ENCODE results near the gene FIBCD1.

FIBCD1 gene

DNA sequence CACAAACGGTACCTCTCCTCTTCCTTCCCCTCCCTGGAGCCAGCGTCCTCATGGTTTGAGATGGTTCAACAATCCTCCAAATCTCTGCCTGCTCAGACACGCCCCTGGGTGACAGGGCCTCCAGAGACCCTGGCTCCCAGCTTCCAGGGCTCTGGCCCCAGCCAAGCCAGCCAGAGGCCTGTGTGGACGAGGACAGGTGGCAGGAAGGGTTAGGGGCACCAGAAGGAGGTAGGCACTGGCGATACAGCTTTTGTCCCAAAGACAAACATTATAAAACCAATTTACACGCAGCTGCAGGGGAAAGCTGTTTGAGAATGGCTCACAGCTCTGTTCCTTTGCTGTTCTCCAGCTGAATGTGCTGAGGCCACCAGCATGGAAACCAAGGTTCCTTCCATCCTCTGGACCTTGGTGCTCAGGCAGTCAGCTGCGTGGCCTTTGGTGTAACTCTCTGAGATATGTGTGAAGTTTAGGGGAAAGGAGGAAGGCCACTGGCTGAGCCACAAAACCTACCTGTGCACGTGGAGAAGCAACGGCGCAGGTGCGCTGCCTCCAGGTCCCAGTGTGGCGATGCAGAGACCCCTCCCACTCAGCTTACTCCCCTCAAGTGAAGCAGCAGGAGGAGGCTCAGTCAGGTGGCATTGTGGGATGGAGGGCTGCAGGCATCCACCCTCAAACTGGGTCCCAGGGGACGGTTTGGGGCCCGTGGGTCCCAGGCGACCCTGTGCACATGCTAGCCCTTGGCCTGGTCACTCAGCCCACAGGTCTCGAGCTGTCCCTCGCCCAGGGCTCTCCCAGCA, 38.1 kb downstream of the FIBCD1 start:
- Histone ChIP-seq H3K36me3 (ENCODE audit: control insufficient read depth, insufficient read depth, low read length) (no peaks in the 10 kb centered on the region), H3K27me3 (replicated peaks; ENCODE audit: control insufficient read depth, insufficient read depth, low read length) (no peaks in the 10 kb centered on the region; the same call in 1 of the 2 replicates), H3K4me3 (replicated peaks; ENCODE audit: low read depth, low read length) (no peak overlapping the region)
- DNase-seq (ENCODE audit: extremely low read depth, insufficient read length): no peak
- TF ChIP-seq, protein P1, sequence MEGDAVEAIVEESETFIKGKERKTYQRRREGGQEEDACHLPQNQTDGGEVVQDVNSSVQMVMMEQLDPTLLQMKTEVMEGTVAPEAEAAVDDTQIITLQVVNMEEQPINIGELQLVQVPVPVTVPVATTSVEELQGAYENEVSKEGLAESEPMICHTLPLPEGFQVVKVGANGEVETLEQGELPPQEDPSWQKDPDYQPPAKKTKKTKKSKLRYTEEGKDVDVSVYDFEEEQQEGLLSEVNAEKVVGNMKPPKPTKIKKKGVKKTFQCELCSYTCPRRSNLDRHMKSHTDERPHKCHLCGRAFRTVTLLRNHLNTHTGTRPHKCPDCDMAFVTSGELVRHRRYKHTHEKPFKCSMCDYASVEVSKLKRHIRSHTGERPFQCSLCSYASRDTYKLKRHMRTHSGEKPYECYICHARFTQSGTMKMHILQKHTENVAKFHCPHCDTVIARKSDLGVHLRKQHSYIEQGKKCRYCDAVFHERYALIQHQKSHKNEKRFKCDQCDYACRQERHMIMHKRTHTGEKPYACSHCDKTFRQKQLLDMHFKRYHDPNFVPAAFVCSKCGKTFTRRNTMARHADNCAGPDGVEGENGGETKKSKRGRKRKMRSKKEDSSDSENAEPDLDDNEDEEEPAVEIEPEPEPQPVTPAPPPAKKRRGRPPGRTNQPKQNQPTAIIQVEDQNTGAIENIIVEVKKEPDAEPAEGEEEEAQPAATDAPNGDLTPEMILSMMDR (IDR thresholded peaks at IDR 0.05; ENCODE audit: insufficient read depth, low read length, poor library complexity, severe bottlenecking): no peak

DNA sequence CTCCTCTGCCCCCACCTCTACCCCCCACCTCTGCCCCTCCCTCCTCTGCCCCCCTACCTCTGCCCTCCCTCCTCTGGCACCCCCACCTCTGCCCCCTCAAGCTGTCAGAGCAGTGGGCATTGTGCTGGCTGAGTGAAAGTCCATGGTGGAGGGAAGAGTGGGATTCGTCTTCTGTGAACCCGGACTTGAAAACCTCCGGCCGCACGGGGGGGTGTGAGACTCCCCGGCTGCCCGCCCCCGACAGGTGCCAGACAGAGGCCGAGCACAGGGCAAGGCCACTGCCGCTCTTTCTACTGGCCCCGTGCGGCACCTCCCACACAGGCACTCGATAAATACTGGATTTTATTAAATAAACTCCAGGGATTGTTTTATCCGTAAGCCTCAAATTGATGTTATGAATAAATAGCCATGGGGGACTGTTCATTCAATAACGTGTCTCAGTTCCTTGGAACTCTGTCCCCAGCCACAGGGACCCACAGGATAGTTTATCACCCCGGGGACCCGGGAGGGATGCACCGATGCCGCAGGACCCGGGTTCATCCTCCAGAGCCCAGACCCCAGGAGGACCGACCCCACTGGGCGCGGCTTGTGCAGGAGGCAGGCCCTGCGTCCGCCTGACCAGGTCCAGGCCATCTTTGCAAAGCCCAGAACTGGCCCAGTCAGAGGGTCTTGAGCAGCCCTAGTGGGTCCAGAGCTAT, 39.8 kb downstream of the FIBCD1 start:
- TF ChIP-seq, protein P1 (IDR thresholded peaks at IDR 0.05; ENCODE audit: insufficient read depth, low read length, poor library complexity, severe bottlenecking): no peak
- DNase-seq (ENCODE audit: extremely low read depth, insufficient read length): no peak
- Histone ChIP-seq H3K4me3 (replicated peaks; ENCODE audit: low read depth, low read length) (no peak overlapping the region), H3K27me3 (replicated peaks; ENCODE audit: control insufficient read depth, insufficient read depth, low read length) (no peaks in the 10 kb centered on the region; the same call in 1 of the 2 replicates), H3K36me3 (ENCODE audit: control insufficient read depth, insufficient read depth, low read length) (no peaks in the 10 kb centered on the region)

DNA sequence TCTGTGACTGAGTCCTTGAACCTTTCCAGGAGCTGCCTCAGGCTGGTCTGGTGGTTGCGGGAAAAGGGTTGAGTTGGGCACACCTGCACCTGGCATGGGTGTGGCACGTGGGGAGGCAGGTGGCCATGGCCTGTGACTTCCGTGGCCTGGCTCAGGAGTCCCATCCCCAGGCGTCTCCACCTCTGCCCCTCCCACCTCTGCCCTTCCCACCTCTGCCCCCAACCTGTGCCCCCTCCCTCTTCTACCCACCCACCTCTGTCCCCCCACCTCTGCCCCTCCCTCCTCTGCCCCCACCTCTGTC, 40.5 kb downstream of the FIBCD1 start:
- no peak for DNase-seq (ENCODE audit: extremely low read depth, insufficient read length)
- Histone ChIP-seq H3K36me3 (ENCODE audit: control insufficient read depth, insufficient read depth, low read length) (peaks cover 2% of the 10 kb centered on the region; the same call in 1 of the 2 replicates), H3K4me3 (replicated peaks; ENCODE audit: low read depth, low read length) (no peak overlapping the region), H3K27me3 (replicated peaks; ENCODE audit: control insufficient read depth, insufficient read depth, low read length) (no peaks in the 10 kb centered on the region; the same call in 1 of the 2 replicates)
- TF ChIP-seq, protein P1 (IDR thresholded peaks at IDR 0.05; ENCODE audit: insufficient read depth, low read length, poor library complexity, severe bottlenecking): no peak

DNA sequence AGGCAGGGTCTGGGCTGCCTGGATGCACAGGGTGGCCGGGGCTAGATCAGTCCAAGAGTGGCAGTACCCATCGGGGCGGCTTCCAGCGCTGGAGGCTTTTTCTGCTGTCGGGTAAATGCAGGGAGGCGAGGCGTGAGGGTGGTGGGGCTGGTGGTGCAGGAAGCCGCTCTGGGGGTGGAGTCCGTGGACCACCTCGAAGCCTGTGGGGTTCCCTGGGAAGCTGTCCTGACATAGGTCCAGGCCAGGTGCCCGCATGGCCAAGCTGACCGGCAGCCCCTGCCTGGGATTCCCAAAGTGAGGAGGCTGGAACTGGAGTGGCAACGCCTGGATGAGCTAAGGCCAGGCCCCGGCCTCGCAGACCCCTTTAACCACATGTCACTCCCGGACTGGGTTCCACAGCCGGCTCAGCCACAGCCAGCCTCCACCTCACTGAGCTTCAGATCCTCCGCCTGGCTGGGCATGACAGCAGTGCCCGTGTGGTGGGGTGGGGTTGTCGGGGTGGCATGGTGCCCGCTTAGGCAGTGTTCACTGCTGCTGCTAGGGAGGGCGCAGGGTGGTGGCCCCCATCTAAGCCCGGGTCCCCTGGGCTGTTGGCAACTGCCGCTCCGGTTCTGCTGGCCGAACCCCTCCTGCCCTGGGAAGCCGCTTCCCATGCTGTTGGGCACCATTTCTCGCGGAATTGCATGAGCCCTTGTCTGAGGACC, 41.0 kb downstream of the FIBCD1 start:
- H3K4me3 ChIP-seq (replicated peaks; ENCODE audit: low read depth, low read length): no peak overlapping the region
- H3K27me3 ChIP-seq (replicated peaks; ENCODE audit: control insufficient read depth, insufficient read depth, low read length): no peaks in the 10 kb centered on the region; the same call in 1 of the 2 replicates
- TF ChIP-seq, protein P1 (IDR thresholded peaks at IDR 0.05; ENCODE audit: insufficient read depth, low read length, poor library complexity, severe bottlenecking): no peak
- no peak for DNase-seq (ENCODE audit: extremely low read depth, insufficient read length)
- H3K36me3 ChIP-seq (ENCODE audit: control insufficient read depth, insufficient read depth, low read length): peaks cover 2% of the 10 kb centered on the region; the same call in 1 of the 2 replicates

DNA sequence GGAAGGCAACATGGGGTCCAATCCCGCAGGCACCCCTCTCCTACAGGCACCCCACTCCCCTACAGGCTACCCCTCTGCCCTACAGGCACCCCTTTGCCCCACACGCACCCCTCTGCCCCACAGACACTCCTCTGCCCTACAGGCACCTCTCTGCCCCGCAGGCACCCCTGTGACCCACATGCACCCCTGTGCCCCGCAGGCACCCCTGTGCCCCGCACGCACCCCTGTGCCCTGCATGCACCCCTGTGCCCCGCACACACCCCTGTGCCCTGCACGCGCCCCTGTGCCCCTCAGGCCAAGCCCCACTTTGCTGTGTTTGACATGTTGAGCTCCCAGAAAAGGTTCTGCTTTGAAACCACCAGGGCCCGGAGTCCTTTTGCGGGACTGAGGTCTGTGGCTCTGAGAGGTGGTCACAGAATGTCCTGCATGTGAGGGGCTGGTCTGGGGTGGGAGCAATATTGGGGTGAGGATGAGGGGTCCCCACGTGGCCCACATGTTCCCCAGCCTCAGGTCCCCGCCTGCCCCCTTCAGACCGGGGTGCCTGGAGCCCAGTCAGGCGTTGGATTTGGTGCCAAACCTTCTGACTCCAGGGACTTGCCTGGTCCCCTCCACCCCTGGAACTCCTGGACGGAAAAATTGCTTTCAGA, 41.8 kb downstream of the FIBCD1 start:
- DNase-seq (ENCODE audit: extremely low read depth, insufficient read length): no peak
- H3K27me3 ChIP-seq (replicated peaks; ENCODE audit: control insufficient read depth, insufficient read depth, low read length): no peaks in the 10 kb centered on the region; the same call in 1 of the 2 replicates
- peaks cover 2% of the 10 kb centered on the region; the same call in 1 of the 2 replicates for H3K36me3 ChIP-seq (ENCODE audit: control insufficient read depth, insufficient read depth, low read length)
- H3K4me3 ChIP-seq (replicated peaks; ENCODE audit: low read depth, low read length): no peak overlapping the region
- TF ChIP-seq, protein P1 (IDR thresholded peaks at IDR 0.05; ENCODE audit: insufficient read depth, low read length, poor library complexity, severe bottlenecking): no peak

Measured in GM06990 (cell line).